Limb (tissue), 2 donors: ENCODE data around the gene RBMS3.

ENCODE experiments used
- DNase-seq, 2 donors: peaks; one replicate each; pipeline ENCODE4 v3.0.0-alpha.2; 2016; ENCODE audit errors: extremely low spot score in 2 of 2

Gene RBMS3

GRCh38 chr3:29475854-29476253, 195.0 kb downstream of the RBMS3 start:
- DNase-seq: no peak

- peak in 1 of 2 donors; percentile 49 for DNase-seq
Observed at GRCh38 chr3:29478611-29479010, 197.7 kb downstream of the RBMS3 start.

- no peak for DNase-seq
Observed at GRCh38 chr3:29481249-29481648, 200.4 kb downstream of the RBMS3 start.

- no peak for DNase-seq
Observed at GRCh38 chr3:29481969-29482767, 201.3 kb downstream of the RBMS3 start.

DNA sequence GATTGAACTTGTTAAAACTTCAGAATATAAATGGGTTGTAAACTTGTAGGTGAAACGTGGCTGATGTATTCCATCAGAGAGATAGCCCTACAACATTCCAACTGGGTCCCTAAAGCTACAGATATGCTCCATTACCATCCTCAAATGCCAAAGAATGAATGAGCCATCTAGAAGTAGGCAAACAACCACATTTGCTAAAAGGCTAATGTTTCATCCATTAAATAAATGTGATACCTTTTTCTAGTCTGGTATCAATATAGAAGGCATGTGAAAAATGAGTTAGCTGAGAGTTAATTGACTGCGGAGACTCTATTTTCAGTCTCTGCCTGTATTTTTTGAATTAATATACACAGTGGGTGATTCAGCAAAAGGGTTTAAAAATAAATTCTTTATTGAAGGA, 203.8 kb downstream of the RBMS3 start:
- no peak for DNase-seq

DNA sequence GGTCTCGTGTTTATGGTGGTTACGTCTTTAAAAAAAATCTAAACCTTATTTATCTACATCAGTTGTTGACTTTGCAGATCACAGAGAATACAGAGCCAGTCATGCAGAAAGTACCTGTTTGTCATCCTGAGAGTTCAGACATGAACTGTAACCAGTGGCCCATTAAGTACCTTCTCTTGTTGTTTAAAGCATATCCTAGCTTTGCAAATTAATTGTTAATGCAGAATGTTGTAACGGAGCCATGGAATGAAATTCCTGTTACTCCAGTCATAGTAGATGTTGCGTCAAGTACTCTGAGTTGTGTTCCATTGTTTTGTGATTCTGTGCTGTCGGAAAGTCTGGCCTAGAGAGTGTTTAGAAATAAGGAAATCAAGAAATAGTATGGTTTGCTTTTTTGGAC, 205.2 kb downstream of the RBMS3 start:
- DNase-seq: no peak

- DNase-seq: no peak
Observed at GRCh38 chr3:29486917-29487316, 206.0 kb downstream of the RBMS3 start.

DNA sequence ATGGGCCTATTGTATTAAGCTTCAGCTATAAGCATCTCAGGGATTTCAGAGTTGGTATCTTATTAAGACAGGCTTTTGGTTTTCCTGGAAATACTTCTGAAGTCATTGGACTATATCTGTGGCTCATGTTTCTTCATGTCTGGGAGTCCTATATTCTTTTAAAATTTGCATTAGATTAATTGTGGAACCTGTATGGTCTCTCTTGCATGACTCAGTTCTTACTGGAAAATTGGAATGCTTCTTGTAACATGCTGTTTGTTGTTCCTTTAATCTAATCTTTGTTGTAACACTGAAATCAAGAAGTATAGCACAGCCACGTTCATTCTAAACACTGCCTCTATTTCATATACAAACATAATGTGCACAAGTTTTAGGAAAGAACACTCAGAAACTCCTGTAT, 208.1 kb downstream of the RBMS3 start:
- no peak for DNase-seq

DNA sequence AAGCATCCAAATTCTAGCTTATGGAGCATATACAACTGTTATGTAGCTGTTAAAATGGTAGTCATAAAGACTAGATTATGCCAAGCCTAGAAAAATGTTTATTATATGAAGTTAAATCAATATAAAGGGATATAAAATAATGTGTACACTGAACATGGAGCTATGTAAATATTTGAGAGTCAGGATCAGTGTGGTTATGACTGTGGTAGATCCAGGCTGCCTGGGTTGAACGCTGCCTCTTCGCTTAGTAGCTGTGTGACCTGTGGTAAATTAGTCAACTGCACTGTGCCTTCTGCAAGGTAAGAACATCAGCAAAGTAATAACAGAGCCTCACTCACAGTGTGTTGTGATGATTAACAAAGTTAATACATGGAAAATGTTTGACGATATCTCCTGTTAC, 212.2 kb downstream of the RBMS3 start:
- DNase-seq: no peak

GRCh38 chr3:29494305-29495036, 213.6 kb downstream of the RBMS3 start:
- DNase-seq: peak in 1 of 2 donors; percentile 74

- no peak for DNase-seq
Observed at GRCh38 chr3:29497282-29497681, 216.4 kb downstream of the RBMS3 start.

DNA sequence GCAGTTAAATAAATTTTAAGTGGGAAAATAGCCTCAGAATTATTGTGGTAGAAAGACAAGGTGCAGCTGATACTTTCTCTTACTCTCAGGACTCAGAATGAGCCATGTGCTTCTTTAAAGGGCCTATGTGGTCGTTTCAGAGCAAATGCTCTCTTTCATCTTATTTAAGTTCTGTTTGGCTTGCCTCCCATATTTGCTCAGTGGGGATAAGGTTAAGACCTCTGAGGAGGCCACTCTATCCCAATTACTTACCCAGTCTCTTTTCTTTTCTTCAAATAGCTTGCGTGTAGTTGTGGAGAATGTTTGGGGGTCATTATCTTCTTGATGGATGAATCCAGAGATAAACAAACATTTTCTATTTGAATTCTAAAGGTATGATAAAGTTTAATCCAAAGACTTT, 221.9 kb downstream of the RBMS3 start:
- DNase-seq: no peak

GRCh38 chr3:29503314-29503713, 222.4 kb downstream of the RBMS3 start:
- no peak for DNase-seq

DNA sequence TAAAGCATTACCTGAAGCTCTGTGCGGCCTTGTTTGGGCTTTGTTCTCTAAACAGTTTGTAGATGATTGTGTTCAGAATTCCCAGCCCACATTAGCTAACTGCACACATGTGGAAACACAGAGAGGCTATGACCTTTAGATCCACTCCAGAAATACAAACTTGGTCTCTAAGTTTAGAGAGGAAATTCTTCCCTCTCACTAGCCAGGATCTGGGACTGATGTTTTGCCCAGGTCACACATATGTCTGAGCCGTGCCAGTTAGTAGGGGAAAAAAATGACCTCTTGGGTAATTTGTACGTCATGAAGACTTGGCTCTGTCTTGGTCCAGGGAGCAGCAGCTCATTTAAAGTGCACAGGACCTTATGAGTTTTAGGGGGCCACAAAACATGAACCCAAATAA, 223.1 kb downstream of the RBMS3 start:
- DNase-seq: no peak

DNA sequence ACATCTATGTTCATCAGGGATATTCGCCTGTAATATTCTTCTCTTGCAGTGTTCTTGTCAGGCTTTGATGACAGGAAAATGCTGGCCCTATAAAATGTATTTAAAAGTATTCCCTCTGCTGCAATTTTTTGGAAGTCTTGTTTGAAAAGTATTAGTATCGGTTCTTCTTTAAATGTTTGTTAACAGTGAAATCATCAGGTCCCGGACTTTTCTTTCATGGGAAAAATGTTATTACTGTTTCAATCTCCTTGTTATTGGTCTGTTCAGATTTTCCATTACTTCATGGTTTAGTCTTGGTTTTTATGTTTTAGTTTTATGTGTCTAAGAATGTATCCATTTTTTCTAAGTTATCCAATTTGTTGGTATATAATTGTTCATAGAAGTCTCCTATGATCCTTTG, 225.6 kb downstream of the RBMS3 start:
- DNase-seq: no peak

GRCh38 chr3:29511701-29512100, 230.8 kb downstream of the RBMS3 start:
- DNase-seq: no peak

- DNase-seq: no peak
Observed at GRCh38 chr3:29512641-29513040, 231.8 kb downstream of the RBMS3 start.

DNA sequence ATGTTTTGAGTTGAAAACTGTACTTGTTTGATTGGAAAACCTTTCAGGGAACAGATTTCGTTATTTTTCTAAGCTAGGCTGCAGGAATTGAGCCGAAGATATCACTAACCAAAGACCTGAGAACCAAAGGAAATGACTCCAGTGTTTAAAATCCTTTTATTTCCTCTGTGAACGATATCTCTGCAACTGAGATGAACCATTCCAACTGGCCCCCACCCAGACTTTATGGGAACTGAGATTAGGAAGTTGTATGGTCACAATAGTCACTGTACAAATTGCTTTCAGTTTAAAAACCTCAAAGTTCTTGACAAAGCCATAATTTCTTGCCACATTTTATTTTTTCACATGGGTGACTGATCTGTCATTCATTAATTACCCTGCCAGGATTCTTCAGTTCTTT, 232.4 kb downstream of the RBMS3 start:
- DNase-seq: no peak

- no peak for DNase-seq
Observed at GRCh38 chr3:29514170-29514569, 233.3 kb downstream of the RBMS3 start.

- no peak for DNase-seq
Observed at GRCh38 chr3:29514912-29515311, 234.0 kb downstream of the RBMS3 start.

GRCh38 chr3:29515451-29515850, 234.6 kb downstream of the RBMS3 start:
- DNase-seq: no peak

GRCh38 chr3:29516164-29516563, 235.3 kb downstream of the RBMS3 start:
- DNase-seq: no peak

GRCh38 chr3:29520764-29521163, 239.9 kb downstream of the RBMS3 start:
- DNase-seq: no peak
